ENCODE data around the gene MAPT.

DNA sequence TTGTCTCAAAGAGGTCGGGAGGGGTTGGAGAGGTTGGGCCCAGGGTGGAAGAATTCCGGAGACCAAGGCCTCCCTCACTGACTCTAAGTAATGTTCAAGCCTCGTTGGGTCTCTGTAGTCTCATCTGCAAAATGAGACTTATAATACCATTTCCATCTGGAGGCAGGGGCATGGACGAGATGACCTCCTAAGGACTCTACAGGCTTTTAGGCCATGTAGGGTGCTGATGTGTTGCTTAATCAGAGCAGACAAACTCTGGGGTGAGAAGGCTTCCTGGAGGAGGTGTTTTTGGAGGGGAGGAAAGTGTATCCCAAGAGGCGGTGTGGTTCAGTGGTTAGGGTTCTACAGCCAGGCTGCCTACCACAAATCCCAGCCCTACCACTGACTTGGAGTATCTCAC, 46.6 kb upstream of the MAPT start:
- TF ChIP-seq, protein P1, sequence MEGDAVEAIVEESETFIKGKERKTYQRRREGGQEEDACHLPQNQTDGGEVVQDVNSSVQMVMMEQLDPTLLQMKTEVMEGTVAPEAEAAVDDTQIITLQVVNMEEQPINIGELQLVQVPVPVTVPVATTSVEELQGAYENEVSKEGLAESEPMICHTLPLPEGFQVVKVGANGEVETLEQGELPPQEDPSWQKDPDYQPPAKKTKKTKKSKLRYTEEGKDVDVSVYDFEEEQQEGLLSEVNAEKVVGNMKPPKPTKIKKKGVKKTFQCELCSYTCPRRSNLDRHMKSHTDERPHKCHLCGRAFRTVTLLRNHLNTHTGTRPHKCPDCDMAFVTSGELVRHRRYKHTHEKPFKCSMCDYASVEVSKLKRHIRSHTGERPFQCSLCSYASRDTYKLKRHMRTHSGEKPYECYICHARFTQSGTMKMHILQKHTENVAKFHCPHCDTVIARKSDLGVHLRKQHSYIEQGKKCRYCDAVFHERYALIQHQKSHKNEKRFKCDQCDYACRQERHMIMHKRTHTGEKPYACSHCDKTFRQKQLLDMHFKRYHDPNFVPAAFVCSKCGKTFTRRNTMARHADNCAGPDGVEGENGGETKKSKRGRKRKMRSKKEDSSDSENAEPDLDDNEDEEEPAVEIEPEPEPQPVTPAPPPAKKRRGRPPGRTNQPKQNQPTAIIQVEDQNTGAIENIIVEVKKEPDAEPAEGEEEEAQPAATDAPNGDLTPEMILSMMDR (IDR thresholded peaks at IDR 0.05) = no peak
- TF ChIP-seq EP300 (IDR thresholded peaks at IDR 0.05) (no peak), POLR2A (IDR thresholded peaks at IDR 0.05) (no peak), POLR2AphosphoS5 (IDR thresholded peaks at IDR 0.05) (no peak)
